ENCODE results near the gene SOX10. TPM values are rescaled to one million over a fixed set of nuclear protein-coding genes. Genes with fewer than 3 reads are reported as not detected.

The SOX10 gene
- polyA plus RNA-seq, 3 donors: not detected

- H3K4me1 ChIP-seq (ENCODE audit: control insufficient read depth in 1 of 2, insufficient read depth in 2 of 2, low read length in 2 of 2): no peaks in the 10 kb centered on the region
- H3K27ac Mint-ChIP-seq: no peak overlapping the region
- no peaks in the 10 kb centered on the region for H3K79me2 ChIP-seq (ENCODE audit: insufficient read depth, low read length)
- H2AFZ ChIP-seq (ENCODE audit: insufficient read depth, low read depth, low read length, poor library complexity, severe bottlenecking): no peak overlapping the region
- no peak overlapping the region for H3K4me3 Mint-ChIP-seq
- intact Hi-C loops (cut with micrococcal nuclease): no loop called here
- H3K27me3 Mint-ChIP-seq (ENCODE audit: low read depth in 3 of 3): peaks cover 0 to 5% (median 4%) of the 10 kb centered on the region in 3 donors
- no peak for DNase-seq
- no peaks in the 10 kb centered on the region for H3K9me3 ChIP-seq (replicated peaks in 1 of 2; ENCODE audit: control insufficient read depth in 1 of 2, insufficient read depth in 1 of 2, low read length in 2 of 2)
- H3K36me3 Mint-ChIP-seq: no peaks in the 10 kb centered on the region
- H3K4me2 ChIP-seq (replicated peaks; ENCODE audit: extremely low read depth, low read length, poor library complexity, severe bottlenecking): no peak overlapping the region
- H3K27me3 ChIP-seq (ENCODE audit: control insufficient read depth in 2 of 2, insufficient read depth in 2 of 2, low read length in 2 of 2): no peaks in the 10 kb centered on the region
- H3K4me1 Mint-ChIP-seq: peaks cover 7% of the 10 kb centered on the region
- H3K27ac ChIP-seq (ENCODE audit: low read depth in 1 of 2, low read length in 2 of 2): no peak overlapping the region
- H3K36me3 ChIP-seq (replicated peaks in 1 of 2; ENCODE audit: control insufficient read depth in 1 of 2, insufficient read depth in 2 of 2, low read length in 2 of 2): no peaks in the 10 kb centered on the region
- no peaks in the 10 kb centered on the region for H3K9me3 Mint-ChIP-seq
- no peak overlapping the region for H3K9ac ChIP-seq (ENCODE audit: insufficient read depth, low read length, poor library complexity, severe bottlenecking)
- 80% methylated on average over 1 of the region's 6 CpGs for WGBS (ENCODE audit: insufficient coverage)
- no peaks in the 10 kb centered on the region for H4K20me1 ChIP-seq (ENCODE audit: insufficient read depth, low read length)
- H3K4me3 ChIP-seq (replicated peaks in 1 of 3; ENCODE audit: low read depth in 2 of 3, low read length in 3 of 3): no peak overlapping the region
- TF ChIP-seq CTCF (IDR thresholded peaks at IDR 0.05): no peak
Observed at GRCh38 chr22:37994049-37994448, 9.7 kb upstream of the SOX10 start.

- Histone ChIP-seq H3K79me2 (ENCODE audit: insufficient read depth, low read length) (no peaks in the 10 kb centered on the region), H3K27ac (ENCODE audit: low read depth in 1 of 2, low read length in 2 of 2) (no peak overlapping the region), H4K20me1 (ENCODE audit: insufficient read depth, low read length) (no peaks in the 10 kb centered on the region), H2AFZ (ENCODE audit: insufficient read depth, low read depth, low read length, poor library complexity, severe bottlenecking) (no peak overlapping the region), H3K36me3 (replicated peaks in 1 of 2; ENCODE audit: control insufficient read depth in 1 of 2, insufficient read depth in 2 of 2, low read length in 2 of 2) (no peaks in the 10 kb centered on the region), H3K4me1 (ENCODE audit: control insufficient read depth in 1 of 2, insufficient read depth in 2 of 2, low read length in 2 of 2) (no peaks in the 10 kb centered on the region), H3K4me2 (replicated peaks; ENCODE audit: extremely low read depth, low read length, poor library complexity, severe bottlenecking) (no peak overlapping the region), H3K27me3 (ENCODE audit: control insufficient read depth in 2 of 2, insufficient read depth in 2 of 2, low read length in 2 of 2) (no peaks in the 10 kb centered on the region), H3K9me3 (replicated peaks in 1 of 2; ENCODE audit: control insufficient read depth in 1 of 2, insufficient read depth in 1 of 2, low read length in 2 of 2) (no peaks in the 10 kb centered on the region), H3K9ac (ENCODE audit: insufficient read depth, low read length, poor library complexity, severe bottlenecking) (no peak overlapping the region), H3K4me3 (replicated peaks in 1 of 3; ENCODE audit: low read depth in 2 of 3, low read length in 3 of 3) (no peak overlapping the region)
- Mint-ChIP-seq H3K4me1 (peaks cover 7% of the 10 kb centered on the region), H3K4me3 (no peak overlapping the region), H3K27ac (no peak overlapping the region), H3K9me3 (no peaks in the 10 kb centered on the region), H3K36me3 (no peaks in the 10 kb centered on the region), H3K27me3 (ENCODE audit: low read depth in 3 of 3) (peaks cover 0 to 5% (median 2%) of the 10 kb centered on the region in 3 donors)
- DNase-seq: no peak
- 100% methylated on average over 1 of the region's 6 CpGs for WGBS (ENCODE audit: insufficient coverage)
- no peak for TF ChIP-seq CTCF (IDR thresholded peaks at IDR 0.05)
- intact Hi-C loops (cut with micrococcal nuclease): no loop called here
Observed at GRCh38 chr22:37991731-37992442, 7.5 kb upstream of the SOX10 start.

Measured in CD14-positive monocyte (primary cell).